Esophagus squamous epithelium (tissue), 5 donors: Measurements from ENCODE around the gene TMEM164. TPM values are rescaled to one million over a fixed set of nuclear protein-coding genes. Genes with fewer than 3 reads are reported as not detected.

ENCODE experiments used
- DNase-seq: peaks from one replicate; lab custom pipeline; 2025; lab: John Stamatoyannopoulos, UW
- H3K27ac ChIP-seq, 4 donors: fragments of 200-600 bp; sonication (generic); one replicate each; pipeline ENCODE4 v1.5.1; 2016 to 2019; ENCODE audit warnings: mild to moderate bottlenecking in 1 of 4
- H3K27me3 ChIP-seq, 4 donors: fragments of 200-600 bp; sonication (generic); 1 replicate in 3 of 4; 2 replicates in 1 of 4; pipeline versions ENCODE4 v1.5.1 to v1.6.0; 2017 to 2021; ENCODE audit warnings: antibody characterized with exemption in 1 of 4
- H3K36me3 ChIP-seq, 3 donors: fragments of 200-600 bp; sonication (generic); one replicate each; pipeline ENCODE4 v1.5.1; 2016 to 2019
- H3K4me1 ChIP-seq, 3 donors: fragments of 200-600 bp; sonication (generic); one replicate each; pipeline ENCODE4 v1.5.1; 2017 to 2019
- H3K4me3 ChIP-seq, 4 donors: fragments of 200-600 bp; sonication (generic); 1 replicate in 3 of 4; 2 replicates in 1 of 4; pipeline ENCODE4 v1.5.1; 2016 to 2019; ENCODE audit warnings: mild to moderate bottlenecking in 2 of 4, moderate library complexity in 1 of 4
- H3K9me3 ChIP-seq, 3 donors: fragments of 200-600 bp; sonication (generic); one replicate each; pipeline ENCODE4 v1.5.1; 2016 to 2019
- POLR2A ChIP-seq, 4 donors: fragments of 450-650 bp; IDR thresholded peaks; one replicate each; pipeline ENCODE4 v1.6.1; 2017; ENCODE audit warnings: antibody characterized with exemption in 4 of 4, mild to moderate bottlenecking in 4 of 4, moderate library complexity in 3 of 4
- WGBS, 2 donors: methylation state at CpG; one replicate each; pipeline ENCODE4 v1.1.5; 2018; 5-methylcytosine and 5-hydroxymethylcytosine counted together
- intact Hi-C: fragments of 100-400 bp; cut with DNase I; formaldehyde crosslinking; loops from one replicate; pipeline ENCODE4 v1.15.0; 2022
- total RNA-seq, 4 donors: library from RNA; depleted of rRNA; stranded (reverse); fragments of >200 nt; gene quantifications; one replicate each; pipeline ENCODE4 v1.1.0, GENCODE V29; 2016
- TF ChIP-seq, protein P1 (sequence below), 6 experiments: fragments of 450-650 bp in 4 of 6; fragments of 200-600 bp in 2 of 6; sonication (generic) in 2 of 6; IDR thresholded peaks; one replicate each; pipeline ENCODE4 v1.5.1; 2016 to 2019; ENCODE audit warnings: antibody characterized with exemption in 6 of 6, mild to moderate bottlenecking in 4 of 6, moderate library complexity in 4 of 6
- donor health status: DM: yes; HTN: yes; CAD: no.

Gene TMEM164
- total RNA-seq, 4 donors from 2014 or later = 18.5 to 27.3 (median 23.6) TPM

DNA sequence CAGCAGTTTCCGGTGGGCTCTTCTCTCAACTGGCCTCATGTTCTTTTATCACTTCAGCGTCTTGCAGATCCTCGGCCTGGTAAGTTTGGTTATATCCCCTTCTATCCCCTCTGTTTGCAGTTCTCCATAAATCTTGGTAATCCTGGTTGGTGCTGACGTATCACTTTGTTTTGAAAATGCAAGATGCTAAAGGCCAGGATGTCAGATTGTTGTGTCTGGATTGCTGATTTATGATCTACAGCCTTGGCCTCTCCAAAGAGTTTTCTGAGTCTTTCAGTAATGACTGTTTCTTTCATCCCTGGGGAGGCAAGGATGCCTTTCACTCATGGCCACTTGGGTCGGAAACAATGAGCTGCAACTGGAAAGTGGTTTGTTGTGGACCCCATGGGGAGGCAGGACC is 168.5 kb downstream of the TMEM164 start:
- intact Hi-C loops = no loop called here
- 76 to 94% methylated on average over 3 to 5 of the region's 5 CpGs for WGBS, 2 donors
- no peak overlapping the region for H3K27ac ChIP-seq
- H3K4me3 ChIP-seq = no peak overlapping the region
- H3K9me3 ChIP-seq = no peaks in the 10 kb centered on the region
- no peak for TF ChIP-seq POLR2A (IDR thresholded peaks at IDR 0.05)
- TF ChIP-seq, protein P1, sequence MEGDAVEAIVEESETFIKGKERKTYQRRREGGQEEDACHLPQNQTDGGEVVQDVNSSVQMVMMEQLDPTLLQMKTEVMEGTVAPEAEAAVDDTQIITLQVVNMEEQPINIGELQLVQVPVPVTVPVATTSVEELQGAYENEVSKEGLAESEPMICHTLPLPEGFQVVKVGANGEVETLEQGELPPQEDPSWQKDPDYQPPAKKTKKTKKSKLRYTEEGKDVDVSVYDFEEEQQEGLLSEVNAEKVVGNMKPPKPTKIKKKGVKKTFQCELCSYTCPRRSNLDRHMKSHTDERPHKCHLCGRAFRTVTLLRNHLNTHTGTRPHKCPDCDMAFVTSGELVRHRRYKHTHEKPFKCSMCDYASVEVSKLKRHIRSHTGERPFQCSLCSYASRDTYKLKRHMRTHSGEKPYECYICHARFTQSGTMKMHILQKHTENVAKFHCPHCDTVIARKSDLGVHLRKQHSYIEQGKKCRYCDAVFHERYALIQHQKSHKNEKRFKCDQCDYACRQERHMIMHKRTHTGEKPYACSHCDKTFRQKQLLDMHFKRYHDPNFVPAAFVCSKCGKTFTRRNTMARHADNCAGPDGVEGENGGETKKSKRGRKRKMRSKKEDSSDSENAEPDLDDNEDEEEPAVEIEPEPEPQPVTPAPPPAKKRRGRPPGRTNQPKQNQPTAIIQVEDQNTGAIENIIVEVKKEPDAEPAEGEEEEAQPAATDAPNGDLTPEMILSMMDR (IDR thresholded peaks at IDR 0.05) = no peak
- no peaks in the 10 kb centered on the region for H3K36me3 ChIP-seq
- no peak for DNase-seq
- peaks cover 0 to 28% (median 4%) of the 10 kb centered on the region in 3 donors for H3K4me1 ChIP-seq
- no peaks in the 10 kb centered on the region for H3K27me3 ChIP-seq

DNA sequence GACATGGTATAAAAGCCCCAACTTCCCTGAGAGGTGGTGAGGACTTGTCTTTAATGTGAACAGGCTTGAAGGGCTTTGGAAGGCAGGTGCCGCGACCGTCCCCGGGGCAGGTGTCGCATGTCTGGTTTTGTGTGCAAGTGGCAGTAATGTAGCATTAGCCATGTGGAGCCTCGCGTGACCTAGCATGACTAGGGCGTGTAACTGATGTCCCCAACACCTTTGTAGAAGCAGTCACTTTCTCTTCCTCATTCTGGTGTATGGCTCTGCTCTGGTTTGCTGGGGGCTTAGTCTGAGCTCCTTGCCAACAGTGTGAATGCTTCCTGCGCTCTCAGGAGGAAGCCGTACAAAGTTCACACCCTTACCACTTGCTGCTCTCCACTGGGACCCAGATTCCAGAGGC is 169.3 kb downstream of the TMEM164 start:
- no peaks in the 10 kb centered on the region for H3K27me3 ChIP-seq
- H3K36me3 ChIP-seq = no peaks in the 10 kb centered on the region
- no peak overlapping the region for H3K27ac ChIP-seq
- no peaks in the 10 kb centered on the region for H3K9me3 ChIP-seq
- DNase-seq = no peak
- TF ChIP-seq POLR2A (IDR thresholded peaks at IDR 0.05) = no peak
- TF ChIP-seq, protein P1 (IDR thresholded peaks at IDR 0.05) = no peak
- H3K4me3 ChIP-seq = no peak overlapping the region
- peaks cover 0 to 28% (median 4%) of the 10 kb centered on the region in 3 donors for H3K4me1 ChIP-seq
- intact Hi-C loops = no loop called here
- WGBS, 2 donors = 81 to 90% methylated on average over 2 to 9 of the region's 10 CpGs

DNA sequence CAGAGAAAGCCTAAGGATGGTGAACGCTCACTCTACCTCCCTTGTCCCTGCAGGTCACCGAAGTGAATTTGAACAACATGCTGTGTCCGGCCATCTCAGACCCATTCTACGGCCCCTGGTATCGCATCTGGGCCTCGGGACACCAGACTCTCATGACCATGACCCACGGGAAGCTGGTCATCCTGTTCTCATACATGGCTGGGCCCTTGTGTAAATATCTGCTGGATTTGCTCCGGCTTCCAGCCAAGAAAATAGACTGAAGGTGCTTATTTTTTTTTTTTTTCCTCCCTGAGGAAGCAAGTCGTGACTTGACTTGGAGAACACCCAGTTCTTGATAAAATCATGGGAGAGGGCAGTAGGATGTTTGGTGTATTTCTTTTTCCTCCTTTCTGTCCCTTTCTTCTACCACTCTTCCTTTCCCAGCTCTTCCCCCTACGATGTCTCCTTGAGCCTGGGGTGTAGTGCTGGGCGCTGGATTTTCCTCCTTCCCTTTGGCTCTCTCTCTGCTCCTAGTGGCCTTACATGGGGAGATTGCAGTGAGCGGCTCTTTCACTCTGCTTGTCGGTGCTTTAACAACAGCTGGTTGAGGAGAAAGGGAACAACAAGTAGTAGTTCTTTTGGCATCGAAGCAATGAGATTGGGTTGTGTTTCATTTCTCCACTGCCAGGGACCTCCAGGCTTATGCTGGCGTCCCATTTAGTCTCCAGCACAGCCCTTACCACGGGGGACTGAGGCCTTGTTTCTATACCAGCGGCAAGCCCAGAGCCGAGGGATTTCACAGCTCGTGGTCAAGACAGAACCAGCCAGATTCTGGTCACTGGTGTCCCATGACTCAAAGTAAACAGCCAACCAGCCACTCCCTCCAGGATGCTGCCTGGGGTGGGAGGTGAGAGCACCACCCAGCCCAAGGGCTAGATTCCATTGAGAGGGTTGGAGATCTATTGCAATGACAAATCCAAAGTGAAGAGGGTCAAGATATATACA is 170.6 kb downstream of the TMEM164 start:
- H3K4me1 ChIP-seq = peaks cover 0 to 28% (median 4%) of the 10 kb centered on the region in 3 donors
- no peak for DNase-seq
- peak overlapping the region in 2 of 4 donors; percentile 36 to 54 for H3K27ac ChIP-seq
- no peaks in the 10 kb centered on the region for H3K36me3 ChIP-seq
- intact Hi-C loops = no loop called here
- H3K27me3 ChIP-seq = no peaks in the 10 kb centered on the region
- TF ChIP-seq, protein P1 (IDR thresholded peaks at IDR 0.05) = no peak
- no peak for TF ChIP-seq POLR2A (IDR thresholded peaks at IDR 0.05)
- no peak overlapping the region for H3K4me3 ChIP-seq
- no peaks in the 10 kb centered on the region for H3K9me3 ChIP-seq
- WGBS, 2 donors = 56 to 70% methylated on average over 4 to 9 of the region's 19 CpGs

DNA sequence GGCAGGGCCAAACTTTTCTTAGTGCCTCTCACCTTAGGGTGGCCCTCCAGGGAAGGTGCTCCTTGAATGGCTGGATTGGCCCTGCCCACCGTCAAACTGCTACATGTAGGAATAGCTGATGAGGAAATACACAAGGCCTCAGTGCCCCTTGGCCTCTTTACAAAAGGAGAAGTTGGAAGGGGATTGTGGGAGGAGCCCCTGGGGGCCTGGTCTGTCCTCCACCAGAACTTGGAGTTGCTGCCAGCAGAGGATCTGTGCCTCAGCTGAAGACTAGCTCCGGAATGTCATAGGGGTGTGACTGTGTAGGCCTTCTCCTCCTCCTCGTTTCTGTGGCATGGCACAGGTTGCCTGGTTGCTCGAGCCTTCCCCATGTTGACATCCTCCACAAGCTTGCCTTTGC is 172.2 kb downstream of the TMEM164 start:
- no peak for TF ChIP-seq POLR2A (IDR thresholded peaks at IDR 0.05)
- TF ChIP-seq, protein P1 (IDR thresholded peaks at IDR 0.05) = no peak
- DNase-seq = no peak
- Histone ChIP-seq H3K4me1 (peaks cover 0 to 33% (median 4%) of the 10 kb centered on the region in 3 donors), H3K4me3 (no peak overlapping the region), H3K36me3 (no peaks in the 10 kb centered on the region), H3K27ac (no peak overlapping the region), H3K27me3 (no peaks in the 10 kb centered on the region), H3K9me3 (no peaks in the 10 kb centered on the region)
- WGBS, 2 donors = 80% methylated on average over 1 of the region's 4 CpGs; no CpG with 5 or more reads in 1 of the 2 donors
- intact Hi-C loops = no loop called here

- TF ChIP-seq, protein P1 (IDR thresholded peaks at IDR 0.05) = no peak
- no peak for TF ChIP-seq POLR2A (IDR thresholded peaks at IDR 0.05)
- no CpG with 5 or more reads among the region's 3 CpGs for WGBS, 2 donors
- no peak for DNase-seq
- H3K9me3 ChIP-seq = no peaks in the 10 kb centered on the region
- peaks cover 0 to 38% (median 4%) of the 10 kb centered on the region in 3 donors for H3K4me1 ChIP-seq
- no peak overlapping the region for H3K4me3 ChIP-seq
- no peaks in the 10 kb centered on the region for H3K36me3 ChIP-seq
- no peak overlapping the region for H3K27ac ChIP-seq
- intact Hi-C loops = no loop called here
- no peaks in the 10 kb centered on the region for H3K27me3 ChIP-seq
These were observed 172.8 kb downstream of the TMEM164 start for GRCh38 chrX:110175696-110176095.
